Activated T-helper 17 cell treated with anti-CD3 and anti-CD28 coated beads, Interleukin-2, amount 50 U/mL, for 72 hours (primary cell): ENCODE data around the gene BRSK2. TPM values are rescaled to one million over a fixed set of nuclear protein-coding genes. Genes with fewer than 3 reads are reported as not detected.

Source experiments
- ATAC-seq: fragments of 150-1000 bp; cut with Tn5 transposase; replicated peaks from 2 replicates; pipeline ENCODE4 v1.10.0; 2021; ENCODE audit warnings: mild to moderate bottlenecking, moderate library complexity
- H3K27ac Mint-ChIP-seq: one replicate; pipeline ENCODE4 v1.8.0; 2022; ENCODE audit warnings: mixed read lengths
- H3K27me3 Mint-ChIP-seq: one replicate; pipeline ENCODE4 v1.8.0; 2022; ENCODE audit warnings: mixed read lengths
- H3K36me3 Mint-ChIP-seq: one replicate; pipeline ENCODE4 v1.8.0; 2022; ENCODE audit warnings: low read depth, mild to moderate bottlenecking, mixed read lengths
- H3K4me1 Mint-ChIP-seq: one replicate; pipeline ENCODE4 v1.8.0; 2022; ENCODE audit warnings: mixed read lengths
- H3K4me3 Mint-ChIP-seq: one replicate; pipeline ENCODE4 v1.8.0; 2022; ENCODE audit warnings: mild to moderate bottlenecking, mixed read lengths
- H3K9me3 Mint-ChIP-seq: one replicate; pipeline ENCODE4 v1.8.0; 2022; ENCODE audit warnings: mixed read lengths
- total RNA-seq, 2 donors: library from RNA; stranded (reverse); gene quantifications; one replicate each; pipeline ENCODE4 v1.2.3, GENCODE V29; 2022

BRSK2 gene
- total RNA-seq, 2 donors from 2014 or later = 0.09 to 3.3 TPM

GRCh38 chr11:1393038-1393710, 3.4 kb downstream of the BRSK2 start:
- Mint-ChIP-seq H3K4me1 (no peaks in the 10 kb centered on the region), H3K27ac (no peak overlapping the region), H3K36me3 (no peaks in the 10 kb centered on the region), H3K4me3 (no peak overlapping the region), H3K27me3 (peaks cover 15% of the 10 kb centered on the region), H3K9me3 (no peaks in the 10 kb centered on the region)
- no peak for ATAC-seq

- H3K9me3 Mint-ChIP-seq = no peaks in the 10 kb centered on the region
- H3K36me3 Mint-ChIP-seq = no peaks in the 10 kb centered on the region
- no peak overlapping the region for H3K27ac Mint-ChIP-seq
- ATAC-seq = no peak
- H3K27me3 Mint-ChIP-seq = peaks cover 15% of the 10 kb centered on the region
- H3K4me3 Mint-ChIP-seq = no peak overlapping the region
- no peaks in the 10 kb centered on the region for H3K4me1 Mint-ChIP-seq
Observed at GRCh38 chr11:1394936-1395772, 5.4 kb downstream of the BRSK2 start.

- ATAC-seq = no peak
- Mint-ChIP-seq H3K27ac (no peak overlapping the region), H3K36me3 (no peaks in the 10 kb centered on the region), H3K9me3 (no peaks in the 10 kb centered on the region), H3K27me3 (peaks cover 15% of the 10 kb centered on the region), H3K4me1 (no peaks in the 10 kb centered on the region), H3K4me3 (no peak overlapping the region)
Observed at GRCh38 chr11:1395773-1396374, 6.1 kb downstream of the BRSK2 start.

- no peak overlapping the region for H3K27ac Mint-ChIP-seq
- ATAC-seq = no peak
- no peaks in the 10 kb centered on the region for H3K9me3 Mint-ChIP-seq
- H3K4me1 Mint-ChIP-seq = no peaks in the 10 kb centered on the region
- no peak overlapping the region for H3K4me3 Mint-ChIP-seq
- no peaks in the 10 kb centered on the region for H3K36me3 Mint-ChIP-seq
- H3K27me3 Mint-ChIP-seq = peaks cover 14% of the 10 kb centered on the region
Observed at GRCh38 chr11:1396375-1396841, 6.7 kb downstream of the BRSK2 start.

- ATAC-seq = no peak
- Mint-ChIP-seq H3K9me3 (no peaks in the 10 kb centered on the region), H3K27ac (no peak overlapping the region), H3K36me3 (no peaks in the 10 kb centered on the region), H3K27me3 (peaks cover 5% of the 10 kb centered on the region), H3K4me1 (no peaks in the 10 kb centered on the region), H3K4me3 (no peak overlapping the region)
Observed at GRCh38 chr11:1397146-1397861, 7.6 kb downstream of the BRSK2 start.

- no peak for ATAC-seq
- Mint-ChIP-seq H3K27ac (no peak overlapping the region), H3K9me3 (no peaks in the 10 kb centered on the region), H3K4me3 (no peak overlapping the region), H3K27me3 (peaks cover 3% of the 10 kb centered on the region), H3K4me1 (no peaks in the 10 kb centered on the region), H3K36me3 (no peaks in the 10 kb centered on the region)
Observed at GRCh38 chr11:1397862-1398527, 8.3 kb downstream of the BRSK2 start.

- Mint-ChIP-seq H3K27me3 (no peaks in the 10 kb centered on the region), H3K4me1 (no peaks in the 10 kb centered on the region), H3K27ac (no peak overlapping the region), H3K9me3 (no peaks in the 10 kb centered on the region), H3K4me3 (no peak overlapping the region), H3K36me3 (no peaks in the 10 kb centered on the region)
- ATAC-seq = no peak
Observed at GRCh38 chr11:1398528-1399235, 8.9 kb downstream of the BRSK2 start.

GRCh38 chr11:1399386-1400316, 9.9 kb downstream of the BRSK2 start:
- Mint-ChIP-seq H3K27me3 (no peaks in the 10 kb centered on the region), H3K4me3 (no peak overlapping the region), H3K36me3 (no peaks in the 10 kb centered on the region), H3K4me1 (no peaks in the 10 kb centered on the region), H3K27ac (no peak overlapping the region), H3K9me3 (no peaks in the 10 kb centered on the region)
- ATAC-seq = no peak

- ATAC-seq = no peak
- Mint-ChIP-seq H3K9me3 (no peaks in the 10 kb centered on the region), H3K4me1 (no peaks in the 10 kb centered on the region), H3K27me3 (no peaks in the 10 kb centered on the region), H3K36me3 (no peaks in the 10 kb centered on the region), H3K27ac (no peak overlapping the region), H3K4me3 (no peak overlapping the region)
Observed at GRCh38 chr11:1400317-1401170, 10.8 kb downstream of the BRSK2 start.

- Mint-ChIP-seq H3K4me1 (no peaks in the 10 kb centered on the region), H3K27me3 (no peaks in the 10 kb centered on the region), H3K4me3 (no peak overlapping the region), H3K36me3 (no peaks in the 10 kb centered on the region), H3K9me3 (no peaks in the 10 kb centered on the region), H3K27ac (no peak overlapping the region)
- no peak for ATAC-seq
Observed at GRCh38 chr11:1401171-1401445, 11.4 kb downstream of the BRSK2 start.

- ATAC-seq = peak; percentile 34
- H3K27me3 Mint-ChIP-seq = no peaks in the 10 kb centered on the region
- no peak overlapping the region for H3K27ac Mint-ChIP-seq
- no peaks in the 10 kb centered on the region for H3K36me3 Mint-ChIP-seq
- H3K9me3 Mint-ChIP-seq = no peaks in the 10 kb centered on the region
- no peak overlapping the region for H3K4me3 Mint-ChIP-seq
- H3K4me1 Mint-ChIP-seq = no peaks in the 10 kb centered on the region
Observed at GRCh38 chr11:1401656-1402221, 12.0 kb downstream of the BRSK2 start.
